ENCODE results near the gene CTF1. TPM values are rescaled to one million over a fixed set of nuclear protein-coding genes. Genes with fewer than 3 reads are reported as not detected.

CTF1 gene
- total and polyA plus RNA-seq, 10 of the 15 experiments (the other 5 are each of a cell fraction or from before 2014, with no cell fraction given) = 0.04 to 0.46 (median 0.11) TPM; not detected in 3

GRCh38 chr16:30858111-30858495 lies 38.3 kb upstream of the CTF1 start:
- Histone ChIP-seq H4K20me1 (ENCODE audit: control insufficient read depth, insufficient read depth) (no peaks in the 10 kb centered on the region), H2AFZ (ENCODE audit: control insufficient read depth, low read depth, low read length) (no peak overlapping the region), H3K27me3 (replicated peaks in 1 of 2; ENCODE audit: control insufficient read depth in 2 of 2, insufficient read depth in 2 of 2, low read length in 1 of 2) (no peaks in the 10 kb centered on the region), H3K4me2 (ENCODE audit: control insufficient read depth, insufficient read depth) (no peak overlapping the region), H3K36me3 (ENCODE audit: control insufficient read depth in 2 of 2, insufficient read depth in 2 of 2, low read length in 1 of 2) (no peaks in the 10 kb centered on the region), H3K4me3 (no peak overlapping the region), H3K9ac (ENCODE audit: control insufficient read depth, insufficient read depth, low read length) (no peak overlapping the region), H3K9me3 (replicated peaks; ENCODE audit: control insufficient read depth, insufficient read depth, low read length) (peaks cover 1% of the 10 kb centered on the region; the same call in 2 of the 3 replicates), H3K79me2 (ENCODE audit: control insufficient read depth, insufficient read depth, low read length) (no peaks in the 10 kb centered on the region), H3K4me1 (ENCODE audit: control insufficient read depth, insufficient read depth, low read length) (no peaks in the 10 kb centered on the region), H3K27ac (ENCODE audit: control insufficient read depth, insufficient read depth) (no peak overlapping the region)
- in situ Hi-C loops (cut with MboI) (no loop called here), intact Hi-C loops (cut with micrococcal nuclease; ENCODE audit: unreplicated experiment) (no loop called here)
- ChIA-PET RAD21 (ENCODE audit: unreplicated experiment) (interaction anchor here (1.1 kb wide), 1 partner anchor 13 kb away, joined by 4 read pairs; no protein-coding TSS in a partner anchor), CTCF (interaction anchor here (1.1 to 5.5 kb wide), 3 partner anchors 14 to 44 kb away, joined by 3 to 36 read pairs (median 3); no protein-coding TSS in a partner anchor), POLR2A (interaction anchor here (0.6 to 1.7 kb wide), 3 partner anchors 11 to 166 kb away, joined by 3 read pairs; no protein-coding TSS in a partner anchor), SMC1A (ENCODE audit: uncharacterized antibody, unreplicated experiment) (no interaction called here)
- TF ChIP-seq SMC3 (IDR thresholded peaks at IDR 0.05; ENCODE audit: borderline replicate concordance, low read length) (no peak), ZNF384 (IDR thresholded peaks at IDR 0.05; ENCODE audit: borderline replicate concordance, low read depth, low read length) (no peak), MYC (IDR thresholded peaks at IDR 0.05; ENCODE audit: insufficient read depth, insufficient read length, insufficient replicate concordance, low read length, severe bottlenecking) (no peak), CTCF (IDR thresholded peaks at IDR 0.05 in 2 of 3, conservative IDR thresholded peaks at IDR 0.05 in 1 of 3; ENCODE audit: control insufficient read depth in 2 of 3, extremely low read depth in 1 of 3, insufficient read depth in 1 of 3, low read depth in 3 of 3, low read length in 3 of 3) (no peak)
- no TSS peak for BruUV-seq (replicated peaks)
- 57% methylated on average over 3 of the region's 3 CpGs for WGBS (ENCODE audit: insufficient coverage, insufficient replicate concordance, low lambda C conversion rate, missing lambda C conversion rate)
- no peak for ATAC-seq
- no peak for FAIRE-seq
- no peak for DNase-seq (ENCODE audit: low read depth, low spot score)

Measured in GM12878 (cell line).